ENCODE results near the gene RNASE13.

The RNASE13 gene

GRCh38 chr14:21078726-21079125 is 44.1 kb upstream of the RNASE13 start:
- Histone ChIP-seq H3K4me1 (ENCODE audit: low read depth, poor library complexity, severe bottlenecking) (no peaks in the 10 kb centered on the region), H3K79me2 (ENCODE audit: insufficient read depth, low read depth) (no peaks in the 10 kb centered on the region), H2AFZ (ENCODE audit: low read depth) (no peak overlapping the region), H3K9ac (no peak overlapping the region), H3K27me3 (ENCODE audit: insufficient read depth, low read depth) (no peaks in the 10 kb centered on the region), H3K27ac (no peak overlapping the region), H3K4me2 (no peak overlapping the region), H3K36me3 (ENCODE audit: insufficient read depth) (no peaks in the 10 kb centered on the region), H4K20me1 (ENCODE audit: insufficient read depth) (no peaks in the 10 kb centered on the region), H3K4me3 (IDR thresholded peaks at IDR 0.05; ENCODE audit: insufficient read depth, low read depth, low read length) (no peak overlapping the region)
- TF ChIP-seq CTCF (conservative IDR thresholded peaks at IDR 0.05; ENCODE audit: low read depth, low read length): no peak

GRCh38 chr14:21078287-21078686 is 43.7 kb upstream of the RNASE13 start:
- no peak overlapping the region for H3K4me2 ChIP-seq
- H4K20me1 ChIP-seq (ENCODE audit: insufficient read depth): no peaks in the 10 kb centered on the region
- H3K27ac ChIP-seq: no peak overlapping the region
- H3K27me3 ChIP-seq (ENCODE audit: insufficient read depth, low read depth): no peaks in the 10 kb centered on the region
- no peak overlapping the region for H3K4me3 ChIP-seq (IDR thresholded peaks at IDR 0.05; ENCODE audit: insufficient read depth, low read depth, low read length)
- H3K36me3 ChIP-seq (ENCODE audit: insufficient read depth): no peaks in the 10 kb centered on the region
- no peak for TF ChIP-seq CTCF (conservative IDR thresholded peaks at IDR 0.05; ENCODE audit: low read depth, low read length)
- H2AFZ ChIP-seq (ENCODE audit: low read depth): no peak overlapping the region
- no peak overlapping the region for H3K9ac ChIP-seq
- no peaks in the 10 kb centered on the region for H3K79me2 ChIP-seq (ENCODE audit: insufficient read depth, low read depth)
- H3K4me1 ChIP-seq (ENCODE audit: low read depth, poor library complexity, severe bottlenecking): no peaks in the 10 kb centered on the region

- H3K27me3 ChIP-seq (ENCODE audit: insufficient read depth, low read depth): no peaks in the 10 kb centered on the region
- H3K9ac ChIP-seq: no peak overlapping the region
- no peak overlapping the region for H2AFZ ChIP-seq (ENCODE audit: low read depth)
- no peak for TF ChIP-seq CTCF (conservative IDR thresholded peaks at IDR 0.05; ENCODE audit: low read depth, low read length)
- H4K20me1 ChIP-seq (ENCODE audit: insufficient read depth): no peaks in the 10 kb centered on the region
- no peak overlapping the region for H3K27ac ChIP-seq
- no peaks in the 10 kb centered on the region for H3K36me3 ChIP-seq (ENCODE audit: insufficient read depth)
- no peak overlapping the region for H3K4me2 ChIP-seq
- H3K4me3 ChIP-seq (IDR thresholded peaks at IDR 0.05; ENCODE audit: insufficient read depth, low read depth, low read length): no peak overlapping the region
- no peaks in the 10 kb centered on the region for H3K4me1 ChIP-seq (ENCODE audit: low read depth, poor library complexity, severe bottlenecking)
- H3K79me2 ChIP-seq (ENCODE audit: insufficient read depth, low read depth): no peaks in the 10 kb centered on the region
Observed at GRCh38 chr14:21077672-21078071, 43.1 kb upstream of the RNASE13 start.

- H3K4me1 ChIP-seq (ENCODE audit: low read depth, poor library complexity, severe bottlenecking): peaks cover 8% of the 10 kb centered on the region
- H3K4me2 ChIP-seq: no peak overlapping the region
- H4K20me1 ChIP-seq (ENCODE audit: insufficient read depth): no peaks in the 10 kb centered on the region
- no peak overlapping the region for H3K4me3 ChIP-seq (IDR thresholded peaks at IDR 0.05; ENCODE audit: insufficient read depth, low read depth, low read length)
- no peak overlapping the region for H3K27ac ChIP-seq
- no peak overlapping the region for H3K9ac ChIP-seq
- no peak for TF ChIP-seq CTCF (conservative IDR thresholded peaks at IDR 0.05; ENCODE audit: low read depth, low read length)
- no peak overlapping the region for H2AFZ ChIP-seq (ENCODE audit: low read depth)
- H3K36me3 ChIP-seq (ENCODE audit: insufficient read depth): no peaks in the 10 kb centered on the region
- H3K27me3 ChIP-seq (ENCODE audit: insufficient read depth, low read depth): no peaks in the 10 kb centered on the region
- H3K79me2 ChIP-seq (ENCODE audit: insufficient read depth, low read depth): no peaks in the 10 kb centered on the region
Observed at GRCh38 chr14:21075719-21076437, 41.3 kb upstream of the RNASE13 start.
